Measurements from ENCODE around the gene ZFP36L2.

GRCh38 chr2:43207553-43208300 lies 18.7 kb downstream of the ZFP36L2 start:
- TF ChIP-seq, protein P1, sequence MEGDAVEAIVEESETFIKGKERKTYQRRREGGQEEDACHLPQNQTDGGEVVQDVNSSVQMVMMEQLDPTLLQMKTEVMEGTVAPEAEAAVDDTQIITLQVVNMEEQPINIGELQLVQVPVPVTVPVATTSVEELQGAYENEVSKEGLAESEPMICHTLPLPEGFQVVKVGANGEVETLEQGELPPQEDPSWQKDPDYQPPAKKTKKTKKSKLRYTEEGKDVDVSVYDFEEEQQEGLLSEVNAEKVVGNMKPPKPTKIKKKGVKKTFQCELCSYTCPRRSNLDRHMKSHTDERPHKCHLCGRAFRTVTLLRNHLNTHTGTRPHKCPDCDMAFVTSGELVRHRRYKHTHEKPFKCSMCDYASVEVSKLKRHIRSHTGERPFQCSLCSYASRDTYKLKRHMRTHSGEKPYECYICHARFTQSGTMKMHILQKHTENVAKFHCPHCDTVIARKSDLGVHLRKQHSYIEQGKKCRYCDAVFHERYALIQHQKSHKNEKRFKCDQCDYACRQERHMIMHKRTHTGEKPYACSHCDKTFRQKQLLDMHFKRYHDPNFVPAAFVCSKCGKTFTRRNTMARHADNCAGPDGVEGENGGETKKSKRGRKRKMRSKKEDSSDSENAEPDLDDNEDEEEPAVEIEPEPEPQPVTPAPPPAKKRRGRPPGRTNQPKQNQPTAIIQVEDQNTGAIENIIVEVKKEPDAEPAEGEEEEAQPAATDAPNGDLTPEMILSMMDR (IDR thresholded peaks at IDR 0.05; ENCODE audit: extremely low read depth in 1 of 2, insufficient read depth in 1 of 2, low read depth in 1 of 2, low read length in 2 of 2): no peak
- no peak for TF ChIP-seq EZH2 (IDR thresholded peaks at IDR 0.05; ENCODE audit: borderline replicate concordance, low read depth, low read length, severe bottlenecking)
- no peak for TF ChIP-seq POLR2AphosphoS5 (IDR thresholded peaks at IDR 0.05; ENCODE audit: insufficient read depth, low read depth, low read length)
- no peak for TF ChIP-seq POLR2A (IDR thresholded peaks at IDR 0.05; ENCODE audit: low read depth, low read length)
- no peak for TF ChIP-seq JUN (IDR thresholded peaks at IDR 0.05; ENCODE audit: borderline replicate concordance, insufficient read depth, insufficient read length, low read depth)
- no peak for TF ChIP-seq MYC (IDR thresholded peaks at IDR 0.05; ENCODE audit: low read depth, low read length)
- no peak for TF ChIP-seq GATA2 (IDR thresholded peaks at IDR 0.05; ENCODE audit: insufficient read depth, insufficient read length, low read depth, low read length)
- TF ChIP-seq, protein P2, sequence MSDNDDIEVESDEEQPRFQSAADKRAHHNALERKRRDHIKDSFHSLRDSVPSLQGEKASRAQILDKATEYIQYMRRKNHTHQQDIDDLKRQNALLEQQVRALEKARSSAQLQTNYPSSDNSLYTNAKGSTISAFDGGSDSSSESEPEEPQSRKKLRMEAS (IDR thresholded peaks at IDR 0.05; ENCODE audit: insufficient read depth, insufficient read length): no peak
- no peak for TF ChIP-seq FOS (IDR thresholded peaks at IDR 0.05; ENCODE audit: borderline replicate concordance, insufficient read depth, low read length)
